ACC112 (cell line): ENCODE results near the gene AFTPH.

Experiments used
- H2AFZ ChIP-seq: fragments of 200-600 bp; sonication (generic); one replicate; pipeline ENCODE4 v1.6.0; 2017; ENCODE audit warnings: antibody characterized with exemption, low read length; ENCODE audit not compliant: unreplicated experiment
- H3K27ac ChIP-seq: fragments of 200-600 bp; sonication (generic); 2 replicates; pipeline ENCODE4 v1.5.1; 2014; ENCODE audit warnings: low read depth, mild to moderate bottlenecking, antibody characterized with exemption, low read length, moderate library complexity
- H3K27me3 ChIP-seq: fragments of 200-600 bp; sonication (generic); 2 replicates; pipeline ENCODE4 v1.6.1; 2014; ENCODE audit warnings: mild to moderate bottlenecking, antibody characterized with exemption, low read length, moderate library complexity, mixed read lengths; ENCODE audit not compliant: insufficient read depth
- H3K36me3 ChIP-seq: fragments of 200-600 bp; sonication (generic); 2 replicates; pipeline ENCODE4 v1.6.1; 2016; ENCODE audit warnings: mild to moderate bottlenecking, antibody characterized with exemption, low read length, moderate library complexity, mixed read lengths; ENCODE audit not compliant: insufficient read depth
- H3K4me1 ChIP-seq: fragments of 200-600 bp; sonication (generic); one replicate; pipeline ENCODE4 v1.6.1; 2016; ENCODE audit warnings: low read length, mixed read lengths; ENCODE audit not compliant: insufficient read depth, unreplicated experiment, control insufficient read depth
- H3K4me3 ChIP-seq: fragments of 200-600 bp; sonication (generic); 2 replicates; pipeline ENCODE4 v1.5.1; 2014; ENCODE audit warnings: mild to moderate bottlenecking, low read depth, low read length
- H3K79me2 ChIP-seq: fragments of 200-600 bp; sonication (generic); one replicate; pipeline ENCODE4 v1.6.0; 2016; ENCODE audit warnings: low read length; ENCODE audit not compliant: control insufficient read depth, unreplicated experiment, insufficient read depth

The AFTPH gene

DNA sequence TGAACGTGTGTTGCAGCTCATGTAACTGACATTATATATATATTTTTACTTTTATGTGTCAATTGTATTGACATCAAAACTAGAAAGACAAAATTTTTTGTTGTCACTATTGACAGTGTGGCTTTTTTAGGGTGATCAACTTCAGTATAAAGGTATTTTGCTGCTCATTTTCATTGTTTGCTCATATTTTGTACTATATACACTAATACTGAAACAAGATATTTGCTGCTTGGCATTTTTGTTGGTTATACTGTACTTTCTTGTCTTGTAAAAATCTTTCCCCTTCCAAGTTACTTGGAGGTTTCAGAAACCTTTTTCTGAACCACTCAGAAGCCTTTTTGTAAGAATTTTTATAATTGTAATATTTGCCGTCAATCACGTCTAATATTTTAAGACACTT, 16.5 kb downstream of the AFTPH start:
- Histone ChIP-seq H3K4me3 (no peak overlapping the region), H3K27ac (no peak overlapping the region), H3K79me2 (peaks cover 31% of the 10 kb centered on the region), H3K27me3 (no peaks in the 10 kb centered on the region), H2AFZ (no peak overlapping the region), H3K4me1 (peaks cover 37% of the 10 kb centered on the region), H3K36me3 (no peaks in the 10 kb centered on the region)

DNA sequence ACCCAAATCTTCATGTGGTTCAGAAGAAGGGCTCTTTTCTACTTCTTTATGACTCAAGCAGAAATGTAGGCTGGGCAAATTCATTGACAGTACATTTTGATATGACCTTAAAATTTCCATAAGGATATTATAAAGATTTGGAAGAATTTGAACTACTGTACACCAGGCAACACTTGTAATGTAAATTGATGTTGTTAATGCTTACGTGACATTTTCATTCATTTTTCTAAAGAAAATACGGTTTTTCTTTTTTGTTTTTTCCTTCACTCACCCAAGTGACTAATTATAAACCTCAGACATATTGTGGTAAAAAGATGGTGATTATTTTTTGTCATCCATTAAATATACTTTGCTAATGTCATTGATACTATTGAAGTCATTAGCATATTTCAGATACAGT, 17.4 kb downstream of the AFTPH start:
- Histone ChIP-seq H3K27ac (no peak overlapping the region), H3K4me1 (peaks cover 37% of the 10 kb centered on the region), H3K27me3 (no peaks in the 10 kb centered on the region), H2AFZ (no peak overlapping the region), H3K79me2 (peaks cover 26% of the 10 kb centered on the region), H3K4me3 (no peak overlapping the region), H3K36me3 (no peaks in the 10 kb centered on the region)

DNA sequence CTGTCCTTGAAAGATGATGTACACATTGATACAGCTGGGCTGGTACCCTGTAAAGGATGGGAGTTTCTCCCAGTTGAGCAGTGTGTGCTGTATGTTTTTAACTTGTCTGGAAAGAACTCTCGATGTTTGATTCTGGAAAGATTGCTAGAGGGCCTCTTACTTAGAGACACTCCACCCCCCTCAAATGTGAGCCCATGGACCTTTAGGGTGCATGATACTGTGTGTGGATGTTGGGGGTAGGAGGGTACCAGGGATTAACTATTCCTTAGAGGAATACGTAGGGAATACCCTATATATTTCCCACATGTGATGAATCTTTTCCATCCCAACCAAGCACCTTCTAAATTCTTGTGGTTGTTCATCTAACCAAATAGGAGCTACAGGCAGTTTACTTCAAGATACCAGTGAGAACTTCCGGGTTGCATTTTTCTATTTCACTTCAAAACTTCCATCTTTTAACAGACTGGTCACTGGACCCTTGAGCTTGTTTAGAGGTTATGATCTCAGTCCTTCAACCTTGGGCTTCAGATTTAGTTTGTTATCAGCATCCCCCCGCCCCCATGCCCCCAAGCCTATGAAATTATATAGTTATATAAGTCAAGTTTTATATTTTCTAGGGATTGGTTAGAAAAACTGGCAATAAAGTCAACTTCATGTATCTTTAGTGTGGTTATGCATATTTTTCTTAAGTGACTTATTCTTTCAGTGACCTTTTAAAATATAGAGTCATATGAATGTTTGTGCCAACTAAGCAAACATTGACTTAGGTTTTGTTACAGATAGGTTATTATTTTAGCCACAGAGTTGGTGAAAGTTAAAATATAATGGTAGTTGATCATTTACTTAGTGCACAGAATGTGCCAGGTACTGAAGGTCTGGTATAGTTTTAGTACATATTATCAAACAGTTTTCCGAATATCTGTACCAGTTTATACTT, 18.2 kb downstream of the AFTPH start:
- no peaks in the 10 kb centered on the region for H3K27me3 ChIP-seq
- no peaks in the 10 kb centered on the region for H3K36me3 ChIP-seq
- H3K4me1 ChIP-seq = peaks cover 37% of the 10 kb centered on the region
- H2AFZ ChIP-seq = no peak overlapping the region
- H3K27ac ChIP-seq = no peak overlapping the region; the same call in 1 of the 2 replicates
- H3K79me2 ChIP-seq = peaks cover 26% of the 10 kb centered on the region
- H3K4me3 ChIP-seq = no peak overlapping the region

DNA sequence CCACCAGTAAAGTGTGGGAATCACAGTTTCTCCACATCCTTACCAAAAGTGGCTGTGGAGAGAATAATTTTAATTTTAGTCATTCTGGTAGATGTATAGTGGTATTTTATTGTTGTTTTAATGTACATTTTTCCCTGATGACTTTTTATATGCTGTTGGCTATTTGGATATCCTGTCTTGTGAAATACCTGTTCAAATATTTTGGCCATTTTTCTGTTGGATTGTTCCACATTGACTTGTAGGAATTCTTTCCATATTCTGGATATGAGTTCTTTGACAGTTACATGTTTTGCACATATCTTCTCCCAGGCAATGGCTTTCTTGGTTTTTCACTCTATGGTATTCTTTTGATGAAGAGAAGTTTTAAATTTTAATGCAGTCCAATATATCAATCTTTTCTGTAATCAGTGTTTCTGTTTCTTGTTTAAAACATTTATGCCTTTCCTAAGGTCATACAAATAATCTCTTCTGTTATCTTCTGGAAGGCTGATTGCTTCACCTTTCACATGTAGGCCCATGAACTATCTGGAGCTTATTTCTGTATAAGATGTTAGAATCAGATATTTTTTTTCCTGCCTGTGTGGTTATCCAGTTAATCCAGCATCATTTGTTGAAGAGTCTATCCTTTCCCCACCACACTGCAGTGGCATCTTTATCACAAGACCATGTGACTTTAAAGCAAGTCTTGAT, 19.0 kb downstream of the AFTPH start:
- no peak overlapping the region; the same call in 1 of the 2 replicates for H3K27ac ChIP-seq
- H3K27me3 ChIP-seq = no peaks in the 10 kb centered on the region
- H3K36me3 ChIP-seq = no peaks in the 10 kb centered on the region
- no peak overlapping the region for H3K4me3 ChIP-seq
- no peak overlapping the region for H2AFZ ChIP-seq
- peaks cover 26% of the 10 kb centered on the region for H3K79me2 ChIP-seq
- peaks cover 29% of the 10 kb centered on the region for H3K4me1 ChIP-seq

DNA sequence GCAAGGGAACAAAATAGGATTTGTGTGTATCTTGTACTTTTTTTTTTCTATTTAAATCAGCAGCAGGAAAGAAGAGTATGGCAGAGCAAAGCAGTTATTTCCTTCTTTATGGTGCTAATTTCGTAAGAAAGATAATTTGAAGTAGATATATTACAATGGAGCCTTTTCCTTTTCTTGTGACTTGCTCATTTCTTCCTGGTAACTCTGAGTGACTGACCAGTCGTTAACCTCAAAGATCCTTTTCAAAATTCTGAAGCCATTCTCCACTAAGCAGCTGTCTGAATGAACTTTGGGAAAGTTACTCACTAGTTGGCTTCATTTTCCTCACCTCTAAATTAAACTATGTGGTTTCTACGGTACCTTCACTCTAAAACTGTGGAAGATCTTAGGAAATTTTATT, 24.6 kb downstream of the AFTPH start:
- 0 out of 2 replicates have a peak, but pooled peaks cover 5% of the 10 kb centered on the region for H3K36me3 ChIP-seq

DNA sequence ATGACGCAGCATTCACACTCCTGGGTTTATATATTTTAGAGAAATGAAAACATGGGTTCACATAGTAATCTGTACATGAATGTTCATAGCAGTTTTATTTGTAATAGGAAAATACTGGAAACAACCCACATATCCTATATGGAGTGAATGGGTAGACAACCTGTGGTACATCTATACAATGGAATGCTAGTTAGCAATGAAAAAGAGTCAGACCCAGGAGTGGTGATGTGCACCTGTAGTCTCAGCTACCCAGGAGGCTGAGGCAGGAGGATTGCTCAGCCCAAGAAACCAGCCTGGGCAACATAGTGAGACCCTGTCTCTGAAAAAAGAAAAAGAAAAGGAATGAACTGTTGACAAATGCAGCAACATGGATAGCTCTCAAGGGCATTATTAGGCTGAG, 25.9 kb downstream of the AFTPH start:
- H2AFZ ChIP-seq = no peak overlapping the region
- H3K79me2 ChIP-seq = no peaks in the 10 kb centered on the region
- no peak overlapping the region for H3K4me3 ChIP-seq
- H3K27ac ChIP-seq = no peak overlapping the region
- H3K27me3 ChIP-seq = no peaks in the 10 kb centered on the region
- H3K4me1 ChIP-seq = no peaks in the 10 kb centered on the region
- H3K36me3 ChIP-seq = 0 out of 2 replicates have a peak, but pooled peaks cover 5% of the 10 kb centered on the region

More for the DNA sequence above, 24.6 kb downstream of the AFTPH start:
- no peak overlapping the region for H3K4me3 ChIP-seq
- H3K79me2 ChIP-seq = no peaks in the 10 kb centered on the region
- H3K27me3 ChIP-seq = no peaks in the 10 kb centered on the region
- no peak overlapping the region for H3K27ac ChIP-seq
- no peak overlapping the region for H2AFZ ChIP-seq
- H3K4me1 ChIP-seq = no peaks in the 10 kb centered on the region

DNA sequence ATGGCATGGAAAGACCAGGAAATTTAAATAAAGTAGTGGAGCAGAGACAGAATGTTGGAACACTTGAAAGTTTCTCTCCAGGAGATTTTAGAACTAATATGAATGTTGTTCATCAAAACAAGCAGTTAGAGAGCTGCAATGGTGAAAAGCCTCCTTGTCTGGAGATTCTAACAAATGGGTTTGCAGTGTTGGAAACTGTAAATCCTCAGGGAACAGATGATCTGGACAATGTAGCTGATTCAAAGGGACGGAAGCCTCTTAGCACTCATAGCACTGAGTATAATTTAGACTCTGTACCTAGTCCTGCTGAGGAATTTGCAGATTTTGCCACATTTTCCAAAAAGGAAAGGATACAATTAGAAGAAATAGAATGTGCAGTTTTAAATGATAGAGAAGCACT, 27.7 kb downstream of the AFTPH start:
- Histone ChIP-seq H3K4me1 (no peaks in the 10 kb centered on the region), H3K27ac (no peak overlapping the region), H3K36me3 (0 out of 2 replicates have a peak, but pooled peaks cover 5% of the 10 kb centered on the region), H3K27me3 (no peaks in the 10 kb centered on the region), H2AFZ (no peak overlapping the region), H3K4me3 (no peak overlapping the region), H3K79me2 (no peaks in the 10 kb centered on the region)

DNA sequence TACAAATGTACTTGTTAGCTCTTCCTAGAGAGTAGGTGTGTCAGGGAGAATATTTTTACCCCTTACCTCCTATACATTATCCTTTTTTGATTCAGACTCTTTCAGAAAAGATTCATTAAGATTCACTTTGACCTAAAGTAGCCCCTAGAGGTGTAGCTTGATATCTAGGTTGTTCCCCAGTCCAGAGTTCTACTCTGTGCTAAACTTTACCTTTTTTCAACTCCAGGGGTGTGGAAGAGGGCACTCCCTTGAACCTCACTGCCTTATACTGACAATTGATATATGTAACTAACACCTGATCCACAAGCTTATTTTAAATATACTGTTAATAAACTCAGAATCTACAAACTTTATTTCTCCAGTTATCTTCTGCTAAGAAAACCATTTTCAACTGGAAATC, 30.0 kb downstream of the AFTPH start:
- Histone ChIP-seq H3K36me3 (0 out of 2 replicates have a peak, but pooled peaks cover 5% of the 10 kb centered on the region), H3K27me3 (no peaks in the 10 kb centered on the region), H3K4me1 (no peaks in the 10 kb centered on the region), H3K4me3 (no peak overlapping the region), H3K27ac (no peak overlapping the region), H3K79me2 (no peaks in the 10 kb centered on the region), H2AFZ (no peak overlapping the region)

DNA sequence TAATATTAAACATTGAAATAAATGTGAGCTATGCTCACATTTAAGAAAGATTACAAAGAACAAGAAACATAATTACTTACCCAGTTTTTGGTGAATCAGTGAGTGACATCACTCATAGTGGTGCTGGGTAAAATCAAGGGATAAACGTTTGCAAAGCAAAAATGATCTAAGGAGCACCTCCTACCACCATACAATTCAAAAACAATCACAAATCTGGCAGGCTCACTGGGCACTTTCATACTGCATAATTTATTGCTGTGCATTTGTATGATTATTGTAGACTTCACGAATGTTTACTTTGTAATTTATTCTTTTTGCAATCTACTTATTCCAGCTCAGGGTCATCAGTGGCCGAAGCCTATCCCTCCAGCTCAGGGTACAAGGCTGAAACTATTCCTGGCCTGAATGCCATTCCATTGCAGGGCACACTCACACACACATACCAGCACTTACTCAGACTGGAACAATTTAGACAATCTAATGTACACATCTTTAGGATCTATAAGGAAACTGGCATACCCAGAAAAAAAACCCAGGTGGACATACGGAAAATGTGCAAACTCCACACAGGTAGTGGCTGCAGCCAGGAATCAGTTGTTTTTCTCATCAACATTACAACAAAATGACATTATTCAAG, 34.4 kb downstream of the AFTPH start:
- Histone ChIP-seq H3K27me3 (no peaks in the 10 kb centered on the region), H3K36me3 (no peaks in the 10 kb centered on the region), H3K79me2 (no peaks in the 10 kb centered on the region), H3K4me3 (no peak overlapping the region), H2AFZ (no peak overlapping the region), H3K27ac (no peak overlapping the region), H3K4me1 (no peaks in the 10 kb centered on the region)

DNA sequence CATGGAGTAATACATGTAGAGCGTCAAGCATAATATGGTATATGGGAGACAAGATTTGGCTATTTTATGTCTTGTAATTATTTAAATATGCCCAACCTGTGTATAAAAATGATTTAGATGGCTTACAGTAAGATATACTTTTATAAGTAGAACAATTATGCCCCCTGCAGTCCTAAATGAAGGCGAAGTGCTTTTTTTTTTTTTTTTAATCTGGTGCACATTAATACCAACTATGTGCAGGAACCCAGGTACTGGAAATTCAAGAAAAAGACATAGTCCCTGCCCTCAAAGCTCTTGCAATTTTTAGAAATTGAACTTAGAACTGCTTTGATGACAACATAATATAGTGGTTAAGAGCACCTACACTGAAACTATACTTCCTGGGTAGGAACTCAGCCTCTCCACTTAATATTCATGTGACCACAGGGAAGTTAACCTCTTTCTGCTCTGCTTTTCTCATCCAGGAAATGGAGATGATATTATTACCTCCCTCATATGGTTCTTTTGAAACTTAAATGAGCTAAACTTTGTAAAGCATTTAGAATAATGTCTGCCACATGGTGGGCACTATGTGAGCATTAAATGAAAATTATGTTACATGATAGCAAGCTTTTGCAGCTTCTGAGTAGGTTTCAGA, 38.1 kb downstream of the AFTPH start:
- H3K79me2 ChIP-seq = no peaks in the 10 kb centered on the region
- no peaks in the 10 kb centered on the region for H3K27me3 ChIP-seq
- no peak overlapping the region for H3K4me3 ChIP-seq
- no peak overlapping the region for H2AFZ ChIP-seq
- H3K4me1 ChIP-seq = no peaks in the 10 kb centered on the region
- H3K27ac ChIP-seq = no peak overlapping the region
- H3K36me3 ChIP-seq = no peaks in the 10 kb centered on the region
